HG03460 (cell line): ENCODE data around the gene AFF1.
"Not testable (repeated sequence)": the region's sequence is repeated elsewhere in the genome, so short reads cannot be mapped to it uniquely, and the experiment has no call there.

Experiments used
- ATAC-seq: cut with Tn5 transposase; IDR thresholded peaks from one replicate; pipeline ENCODE4 v1.9.1; 2021; ENCODE audit not compliant: unreplicated experiment

Gene AFF1

DNA sequence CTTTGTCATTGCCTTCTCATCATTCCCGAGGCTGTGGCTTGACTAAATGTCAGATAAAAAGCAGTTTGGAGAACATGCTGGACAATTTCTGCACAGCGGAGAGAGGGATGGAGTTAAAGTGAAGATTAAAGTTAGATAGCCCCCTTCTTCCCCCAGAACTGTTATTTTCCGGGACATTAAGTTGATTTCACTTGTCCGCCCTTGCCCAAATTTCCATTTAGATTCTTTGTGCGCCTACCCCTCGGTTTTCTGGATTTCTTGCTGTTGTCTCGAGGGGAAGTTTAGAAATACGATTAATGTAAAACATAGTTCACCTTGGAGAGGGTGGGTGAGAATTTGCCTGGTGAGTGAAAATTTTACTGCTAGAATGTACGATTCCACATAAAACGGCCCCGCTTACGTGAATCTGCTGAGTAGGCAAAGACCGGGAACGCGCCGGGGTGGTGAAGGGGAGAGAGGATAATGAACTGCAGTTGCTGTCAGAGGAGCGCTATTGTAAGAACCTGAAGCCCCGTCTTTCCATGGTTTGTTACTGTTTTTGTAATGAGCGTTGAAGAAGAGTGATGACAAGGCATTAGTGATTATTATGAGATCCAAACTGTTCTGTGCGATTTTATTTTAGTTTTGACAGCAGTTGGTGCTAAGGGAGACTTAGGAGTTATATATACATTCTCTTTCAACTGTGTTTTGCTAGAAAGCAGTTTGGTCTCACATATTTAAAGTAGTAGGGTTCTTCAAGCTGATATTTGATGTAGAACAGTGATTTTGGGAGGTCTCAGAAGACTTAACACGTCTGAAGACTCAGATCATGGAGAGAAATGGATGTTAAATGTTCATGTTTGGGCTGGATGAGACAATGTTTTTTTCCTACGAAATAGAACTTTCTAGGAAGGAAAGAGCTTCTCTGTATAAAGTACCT is 73.0 kb downstream of the AFF1 start:
- no peak for ATAC-seq

DNA sequence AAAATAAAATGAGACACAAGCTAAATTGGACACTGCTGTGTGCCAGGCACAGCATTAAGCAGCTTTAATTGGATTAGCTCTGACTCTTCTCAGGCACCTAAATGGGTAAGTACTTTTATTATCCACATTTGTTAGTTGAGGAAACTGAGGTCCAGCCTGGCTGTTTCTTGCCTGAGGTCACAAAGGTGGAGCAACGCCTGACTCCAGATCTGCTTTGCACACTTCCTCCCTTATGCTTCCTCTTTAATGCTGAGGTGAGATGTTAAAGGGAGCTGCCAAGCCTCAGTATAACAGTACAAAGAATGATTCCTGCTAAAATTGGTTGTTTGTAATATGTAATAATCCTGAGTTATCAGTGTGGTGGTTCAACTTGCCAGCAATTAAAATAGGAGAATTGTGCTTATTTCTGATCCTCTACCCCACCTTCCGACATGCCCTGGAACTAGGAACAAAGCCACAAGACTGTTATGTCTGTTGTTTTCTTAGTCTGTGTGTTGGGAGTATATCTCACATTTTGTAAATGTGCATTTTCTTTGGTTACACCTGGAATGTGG is 74.4 kb downstream of the AFF1 start:
- ATAC-seq = no peak

DNA sequence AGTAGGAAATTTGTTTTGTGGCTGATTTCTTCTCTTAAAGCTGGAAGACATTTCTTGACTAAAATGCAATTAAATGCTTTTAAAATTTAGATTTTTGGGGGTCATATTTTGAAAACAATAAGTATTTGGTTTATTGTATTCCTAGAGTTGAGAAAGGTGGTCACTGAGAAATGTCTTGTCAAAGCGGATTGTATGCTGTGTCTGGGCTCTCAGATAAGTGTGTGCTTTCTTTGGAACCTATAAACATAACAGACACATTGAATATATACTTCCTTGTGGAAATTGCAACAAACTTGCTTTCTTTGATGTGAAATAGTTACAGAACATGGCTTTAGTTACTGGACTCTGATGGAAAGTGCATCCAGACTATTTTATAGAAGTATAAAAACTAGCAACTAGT is 75.4 kb downstream of the AFF1 start:
- no peak for ATAC-seq

DNA sequence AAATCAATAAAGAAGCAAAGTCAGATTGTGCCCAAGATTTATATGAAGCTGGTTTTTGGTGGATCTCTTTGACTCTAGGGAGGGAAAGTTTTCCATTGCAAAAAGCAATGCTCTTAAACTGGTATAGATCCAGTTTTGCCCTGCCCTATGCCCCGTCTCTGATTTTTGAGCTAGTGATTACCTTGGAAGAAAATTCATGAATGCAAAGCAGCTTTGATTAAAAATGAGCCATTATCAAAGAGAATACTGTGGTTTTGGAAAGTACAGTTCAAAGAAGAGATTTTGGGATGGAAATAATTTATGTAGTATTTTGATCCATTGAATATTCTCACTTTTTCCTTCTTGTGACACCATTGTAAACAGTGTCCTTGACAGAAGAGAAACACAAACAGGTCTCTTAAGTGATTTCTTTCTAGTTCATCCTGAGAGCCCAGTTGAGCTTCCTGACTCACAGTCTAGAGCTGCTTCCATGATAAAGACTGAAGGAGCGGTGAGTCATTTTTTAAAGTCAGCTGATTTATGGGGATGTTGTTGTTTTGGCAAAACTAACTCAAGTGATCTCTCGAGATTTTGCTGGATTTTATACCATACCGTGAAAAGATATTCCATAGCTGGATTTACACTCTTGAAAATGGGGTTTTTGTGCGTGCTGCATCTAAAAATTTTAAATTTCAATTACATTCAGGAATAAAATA is 76.7 kb downstream of the AFF1 start:
- no peak for ATAC-seq

DNA sequence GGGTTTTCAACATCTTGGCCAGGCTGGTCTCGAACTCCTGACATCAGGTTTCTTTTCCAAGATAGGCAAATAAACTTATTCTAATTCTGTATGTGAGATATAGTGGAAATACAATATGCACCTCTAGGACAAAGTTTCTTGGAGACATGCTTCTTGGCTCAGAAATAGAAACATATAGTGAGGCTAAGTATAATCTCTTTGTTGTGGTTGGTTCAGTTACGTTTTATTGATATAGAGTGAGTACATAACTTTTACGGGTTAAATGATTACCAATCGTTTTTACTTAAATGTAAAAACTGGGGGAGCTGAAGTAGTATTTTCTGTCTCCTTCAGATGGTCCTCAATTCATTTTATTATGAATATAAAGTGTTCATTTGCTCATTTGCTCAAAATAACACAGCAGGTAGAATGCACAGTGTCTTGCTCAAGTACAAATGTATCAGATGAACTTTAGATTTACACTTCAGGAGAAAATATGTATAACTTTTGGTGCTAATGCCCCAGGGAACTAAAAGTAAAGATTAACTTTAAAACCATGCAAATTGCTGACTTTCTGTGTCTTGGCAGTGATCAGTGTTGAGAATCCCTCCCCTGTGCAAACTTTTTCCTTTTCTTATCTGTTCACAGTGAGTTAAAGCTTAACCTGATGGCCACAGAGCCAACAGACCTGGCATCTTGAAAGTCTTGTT is 77.6 kb downstream of the AFF1 start:
- ATAC-seq = peak; percentile 83

DNA sequence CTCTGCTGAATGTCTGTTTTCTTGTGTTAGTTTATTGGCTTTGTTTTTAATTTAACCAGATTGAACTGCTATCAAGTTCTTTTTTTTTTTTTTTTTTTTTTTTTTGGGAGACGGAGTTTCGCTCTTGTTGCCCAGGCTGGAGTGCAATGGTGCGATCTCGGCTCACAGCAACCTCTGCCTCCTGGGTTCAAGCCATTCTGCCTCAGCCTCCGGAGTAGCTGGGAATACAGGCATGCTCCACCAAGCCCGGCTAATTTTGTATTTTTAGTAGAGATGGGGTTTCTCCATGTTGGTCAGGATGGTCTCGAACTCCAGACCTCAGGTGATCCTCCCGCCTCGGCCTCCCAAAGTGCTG is 78.1 kb downstream of the AFF1 start:
- ATAC-seq = not testable (repeated sequence)

DNA sequence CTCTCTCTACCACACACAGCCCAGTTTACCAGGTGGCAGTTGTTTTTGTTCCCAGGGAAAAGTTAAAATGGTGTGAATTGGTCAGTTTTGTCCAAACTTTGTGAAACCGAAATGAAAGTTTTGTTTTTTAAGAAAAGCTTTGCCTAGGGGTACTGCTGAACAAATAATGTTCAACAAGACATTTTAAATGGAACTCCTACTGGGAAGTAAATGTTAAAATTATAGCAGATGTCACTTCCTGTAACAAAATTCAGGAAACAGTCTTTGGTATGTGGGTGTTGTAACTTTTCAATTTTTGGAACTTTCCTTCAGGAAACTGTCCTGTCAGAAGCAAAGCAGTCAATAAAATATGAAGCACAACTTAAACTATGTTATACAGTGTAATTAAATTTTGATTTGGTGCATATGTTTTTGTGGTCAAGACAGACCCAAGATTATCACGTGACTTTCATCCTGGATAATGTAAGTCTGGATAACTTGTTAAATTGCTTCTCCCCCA is 79.5 kb downstream of the AFF1 start:
- no peak for ATAC-seq

DNA sequence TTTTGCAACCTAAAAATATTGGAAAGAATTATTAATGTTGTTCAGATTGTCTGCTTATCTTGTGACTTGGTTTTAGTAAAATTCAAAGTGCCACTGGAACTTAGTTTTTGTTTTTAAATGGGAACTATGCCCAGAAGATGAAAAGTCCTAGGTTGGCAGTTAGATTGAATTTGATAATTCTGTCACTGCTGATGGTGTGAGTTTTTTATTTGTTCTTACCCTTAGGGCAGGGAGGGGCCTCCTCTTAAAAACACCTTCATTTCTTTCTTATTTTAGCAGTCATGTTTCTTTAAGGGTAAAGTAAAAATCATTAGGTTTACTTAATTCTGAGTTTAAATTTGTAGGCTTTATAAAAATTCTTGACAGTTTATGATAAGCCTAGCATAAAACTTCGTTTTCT is 80.6 kb downstream of the AFF1 start:
- no peak for ATAC-seq

DNA sequence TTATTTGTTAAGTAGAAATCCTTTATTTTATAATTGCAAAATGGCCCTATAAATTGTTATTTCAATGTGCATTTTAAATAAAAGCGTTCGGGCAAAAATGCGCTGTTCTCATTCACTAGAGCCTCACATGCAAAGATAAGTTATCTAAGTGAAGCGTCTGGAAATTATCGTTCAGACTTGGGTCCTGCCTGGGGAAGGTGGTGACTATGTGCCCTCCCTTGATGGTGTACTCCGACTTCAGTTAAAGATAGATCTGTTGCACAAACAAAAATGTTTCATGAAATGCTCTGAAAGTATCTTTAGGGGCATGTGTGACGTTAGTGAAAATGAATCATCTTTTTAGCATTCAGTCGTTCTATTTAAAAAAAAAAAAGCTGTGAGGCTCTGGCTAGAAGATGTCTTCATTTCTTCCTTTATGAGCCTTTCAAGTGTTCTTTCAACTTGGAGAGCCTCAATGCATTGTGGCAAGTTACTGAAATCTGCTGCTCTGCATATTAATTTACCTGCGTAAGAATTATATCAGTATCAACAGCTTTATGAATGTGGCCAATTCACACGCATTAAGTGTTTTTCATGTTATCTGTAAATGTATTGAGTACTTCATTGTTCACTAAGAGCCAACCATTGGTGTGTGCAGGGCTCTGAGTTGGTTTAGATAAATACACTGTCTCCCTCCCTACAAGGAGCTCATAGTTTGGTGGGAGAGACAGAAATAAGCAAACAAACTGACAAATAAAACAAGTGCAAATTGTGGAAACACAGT is 83.0 kb downstream of the AFF1 start:
- no peak for ATAC-seq

DNA sequence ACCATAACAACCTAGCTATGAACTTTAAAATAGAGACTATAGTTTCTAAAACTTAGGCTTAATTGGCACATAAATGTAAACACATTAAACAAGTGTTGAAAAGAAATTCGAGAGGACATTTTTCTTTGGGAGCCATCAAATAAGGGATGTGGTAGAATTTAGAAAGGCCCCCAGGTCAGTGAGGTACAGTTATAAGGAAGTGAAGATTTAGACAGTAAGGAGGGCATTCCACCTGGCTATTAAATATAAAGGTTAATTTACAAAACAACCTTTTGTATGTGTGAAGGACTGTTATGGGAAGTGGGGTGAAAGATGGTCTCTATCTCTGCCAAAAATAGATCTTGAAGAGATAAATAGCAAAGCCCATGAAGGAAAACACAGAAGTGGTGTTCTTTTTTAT is 83.9 kb downstream of the AFF1 start:
- no peak for ATAC-seq

DNA sequence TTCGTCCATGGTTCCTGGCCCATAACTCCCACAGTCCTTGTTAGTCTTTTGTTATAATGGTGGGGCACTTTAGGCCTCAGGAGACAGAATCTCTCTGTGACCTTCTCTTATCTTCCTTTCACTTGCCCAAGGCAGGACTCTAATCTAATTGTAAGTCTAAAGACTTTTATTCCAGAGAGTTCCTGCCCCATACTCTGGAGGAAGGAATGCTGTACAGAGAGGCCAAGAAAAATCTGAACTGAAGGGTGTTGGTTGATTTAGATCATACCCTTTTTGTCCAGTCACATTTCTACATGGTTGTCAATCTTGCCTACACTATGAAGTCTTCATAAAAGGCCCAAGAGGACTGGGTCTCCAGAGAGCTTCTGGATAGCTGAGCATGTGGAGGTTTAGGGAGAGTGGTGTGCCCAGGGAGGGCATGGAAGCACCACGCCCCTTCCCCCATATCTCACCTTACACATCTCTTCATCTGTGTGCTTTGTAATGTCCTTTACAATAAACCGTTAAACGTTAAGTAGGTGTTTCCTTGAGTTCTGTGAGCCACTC is 84.5 kb downstream of the AFF1 start:
- no peak for ATAC-seq

DNA sequence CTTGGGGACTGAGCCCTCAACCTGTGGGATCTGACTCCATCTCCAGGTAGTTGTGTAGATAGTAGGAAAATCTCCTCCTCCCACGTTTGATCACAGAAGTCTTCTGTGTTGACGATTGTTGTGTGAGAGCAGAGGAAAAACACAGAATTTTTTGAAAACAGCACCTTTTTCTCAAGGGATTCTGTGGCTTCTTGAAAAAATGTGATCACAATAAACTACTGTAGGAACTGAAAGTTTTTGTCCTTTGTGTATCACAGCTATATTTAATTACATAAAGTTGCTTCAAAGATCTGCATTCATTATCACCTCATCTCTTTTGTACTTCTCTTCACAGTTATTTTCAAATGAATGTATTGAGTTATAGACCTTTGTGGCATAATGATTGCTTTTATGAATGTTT is 85.1 kb downstream of the AFF1 start:
- no peak for ATAC-seq

DNA sequence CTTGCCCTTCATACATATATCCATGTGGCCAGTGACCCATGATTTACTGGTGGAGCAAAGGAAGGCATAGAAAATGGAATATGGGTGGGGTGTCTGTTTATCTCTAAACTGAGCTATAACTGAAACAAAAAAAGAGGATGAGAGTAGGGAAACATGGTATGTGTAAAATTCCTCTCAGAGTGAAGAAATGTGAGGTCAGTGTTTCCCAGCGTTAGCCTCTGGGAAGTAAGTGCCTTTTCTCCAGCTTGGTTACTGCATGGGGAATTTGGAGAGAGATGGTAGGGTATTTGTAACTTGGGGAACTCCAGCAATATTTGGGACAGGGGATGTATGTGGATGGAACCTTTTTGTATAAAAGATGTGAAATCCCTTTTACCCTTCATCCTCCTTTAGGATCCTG is 89.4 kb downstream of the AFF1 start:
- ATAC-seq = no peak

DNA sequence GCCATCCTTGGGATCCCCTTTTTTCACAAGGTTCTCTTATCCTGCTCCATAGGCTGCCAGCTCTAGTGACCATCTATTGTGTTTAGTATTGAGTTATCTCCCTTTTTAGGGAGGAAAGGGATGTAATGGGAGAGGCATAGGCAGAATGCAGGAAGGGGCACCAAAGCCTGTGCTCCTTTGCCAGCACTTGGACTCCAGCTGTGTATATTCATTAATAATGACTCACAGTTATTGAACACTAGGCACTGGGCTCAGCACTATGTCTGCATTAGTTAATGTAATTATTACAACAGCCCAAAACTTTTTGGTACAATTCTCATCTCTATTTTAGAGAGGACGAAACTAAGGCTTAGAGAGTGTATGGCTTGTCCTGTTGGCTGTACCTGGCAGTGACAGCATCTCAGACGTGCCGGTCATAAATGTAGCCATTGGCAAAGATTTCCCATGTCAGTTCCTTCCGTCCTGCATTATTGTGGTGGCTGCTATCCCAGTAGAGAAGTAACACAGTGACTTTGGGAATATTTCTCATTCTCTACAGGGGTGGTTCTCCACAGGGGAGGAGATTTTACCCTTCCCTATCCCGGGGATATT is 90.3 kb downstream of the AFF1 start:
- ATAC-seq = no peak

DNA sequence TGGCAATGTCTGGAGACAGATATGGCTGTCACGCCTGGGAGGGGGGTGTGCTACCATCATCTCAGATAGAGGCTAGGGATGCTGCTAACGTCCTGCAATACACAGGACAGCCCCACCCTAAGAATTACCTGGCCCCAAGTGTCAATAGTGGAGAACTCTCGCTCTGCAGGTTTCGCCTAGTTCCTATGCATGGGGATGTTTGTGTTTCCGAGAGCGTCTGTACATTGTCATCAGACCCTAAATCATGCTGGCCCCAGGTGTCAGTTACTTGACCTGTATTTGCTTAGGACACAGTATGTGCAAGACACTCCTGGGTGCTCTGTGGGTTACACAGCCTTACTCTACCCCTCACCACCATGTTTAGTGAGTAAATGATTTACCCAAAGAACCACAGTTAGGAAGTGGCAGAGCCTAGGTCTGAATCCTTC is 90.8 kb downstream of the AFF1 start:
- ATAC-seq = peak; percentile 64

DNA sequence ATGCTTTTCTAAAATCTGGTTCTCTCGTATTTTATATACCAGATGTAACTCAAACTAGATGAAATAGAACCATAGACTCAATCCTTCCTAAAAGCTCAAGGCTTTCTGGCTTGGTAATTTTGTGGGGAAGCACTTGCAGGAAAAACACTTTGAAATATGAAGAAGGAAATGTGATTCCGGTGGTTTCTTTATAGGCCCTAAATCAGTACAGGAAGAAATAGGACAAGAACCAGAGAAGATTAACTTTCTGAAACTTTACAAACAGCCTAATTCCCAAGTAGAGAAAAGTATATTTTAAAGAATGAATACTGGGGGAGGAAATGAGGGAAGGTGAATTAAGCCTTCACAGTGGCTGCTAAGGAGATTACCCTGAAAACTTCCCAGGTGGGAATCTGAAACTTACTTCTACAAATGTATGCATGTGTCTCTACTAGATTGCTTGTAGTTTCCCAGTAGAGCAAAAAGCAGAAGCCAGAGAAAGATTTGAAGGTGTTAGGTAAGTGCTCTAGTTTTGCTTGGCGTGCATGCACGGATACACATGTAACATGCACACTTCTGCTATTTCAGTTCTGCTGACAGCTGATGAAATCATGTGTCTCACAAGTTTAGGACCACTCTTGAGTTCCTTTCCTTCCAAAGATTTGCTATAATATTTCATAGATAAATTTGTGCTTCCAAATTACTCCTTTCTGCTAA is 92.1 kb downstream of the AFF1 start:
- ATAC-seq = peak; percentile 81

DNA sequence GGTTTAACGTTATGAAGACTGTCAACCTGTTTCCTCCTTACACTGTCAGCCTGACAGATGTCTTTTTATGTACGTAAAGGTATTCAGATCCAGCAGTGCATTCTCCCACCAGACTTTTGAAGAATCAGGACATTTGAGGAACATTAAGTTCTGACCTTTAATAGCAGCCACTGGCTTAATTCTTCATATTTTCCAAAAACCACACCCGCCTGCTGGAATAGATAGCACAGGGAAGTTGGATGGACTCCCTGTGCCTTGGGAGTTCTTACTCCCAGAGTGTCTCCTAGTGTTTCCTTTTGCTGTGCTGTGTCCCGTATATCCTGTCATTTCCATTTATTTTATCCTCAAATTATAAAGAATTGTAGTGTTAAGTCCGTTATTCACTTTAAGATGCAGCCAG is 94.5 kb downstream of the AFF1 start:
- ATAC-seq = no peak

DNA sequence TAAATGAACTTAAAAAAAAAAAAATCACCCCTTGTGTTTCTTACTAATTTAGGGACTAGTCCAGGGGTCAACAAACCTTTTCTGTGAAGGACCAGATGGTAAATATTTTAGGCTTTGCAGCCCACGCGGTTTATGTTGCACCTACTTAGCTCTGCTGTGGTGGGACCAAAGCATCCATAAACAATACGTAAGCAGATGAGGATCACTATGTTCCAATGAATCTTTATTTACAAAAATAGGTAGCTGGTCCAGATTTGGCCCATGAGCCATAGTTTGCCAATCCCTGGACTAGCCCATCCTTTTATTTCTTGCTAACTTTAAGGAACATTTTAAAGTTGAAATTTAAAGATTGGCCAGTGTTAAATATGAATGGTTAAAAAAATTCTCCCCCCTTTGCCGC is 95.3 kb downstream of the AFF1 start:
- ATAC-seq = no peak

DNA sequence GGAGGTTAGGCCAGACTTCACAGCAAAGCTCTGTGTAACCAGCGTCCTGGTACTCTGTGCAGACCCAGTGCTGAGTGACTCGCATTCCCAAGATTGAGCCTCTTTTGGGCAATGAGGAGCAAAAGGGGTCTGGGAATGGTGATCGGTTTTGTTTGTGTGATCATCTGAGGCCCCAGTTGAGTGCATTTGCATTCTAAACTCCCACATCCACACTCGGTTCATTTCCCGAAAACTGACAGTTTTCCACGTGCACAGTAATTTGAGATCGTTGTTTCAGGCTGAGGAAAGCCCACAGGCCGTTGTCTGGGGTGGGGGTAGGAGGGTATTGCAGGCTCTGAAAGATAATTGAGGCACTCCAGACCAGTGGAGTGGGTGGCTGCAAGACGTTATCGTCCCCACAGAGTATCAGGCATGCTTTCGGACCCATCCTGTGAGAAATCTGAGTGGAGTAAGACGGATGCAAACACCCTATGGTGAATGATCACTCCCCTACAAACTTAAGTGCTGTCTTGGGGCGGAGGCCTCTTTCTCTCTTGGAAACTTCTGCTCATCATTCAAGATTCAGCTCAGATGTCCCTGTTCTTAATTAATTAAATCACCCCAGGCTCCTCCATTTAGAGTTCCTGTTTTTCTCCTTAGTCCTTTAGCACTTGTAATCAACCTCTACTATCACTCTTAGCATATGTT is 96.1 kb downstream of the AFF1 start:
- no peak for ATAC-seq
